Fibroblast of skin of left biceps (primary cell): ENCODE data around the gene TNFRSF25.

Experiments
- DNase-seq, 2 experiments: peaks; one replicate each; pipeline ENCODE4 v3.0.0-alpha.2; 2013; ENCODE audit warnings: low read depth in 2 of 2

TNFRSF25 gene

DNA sequence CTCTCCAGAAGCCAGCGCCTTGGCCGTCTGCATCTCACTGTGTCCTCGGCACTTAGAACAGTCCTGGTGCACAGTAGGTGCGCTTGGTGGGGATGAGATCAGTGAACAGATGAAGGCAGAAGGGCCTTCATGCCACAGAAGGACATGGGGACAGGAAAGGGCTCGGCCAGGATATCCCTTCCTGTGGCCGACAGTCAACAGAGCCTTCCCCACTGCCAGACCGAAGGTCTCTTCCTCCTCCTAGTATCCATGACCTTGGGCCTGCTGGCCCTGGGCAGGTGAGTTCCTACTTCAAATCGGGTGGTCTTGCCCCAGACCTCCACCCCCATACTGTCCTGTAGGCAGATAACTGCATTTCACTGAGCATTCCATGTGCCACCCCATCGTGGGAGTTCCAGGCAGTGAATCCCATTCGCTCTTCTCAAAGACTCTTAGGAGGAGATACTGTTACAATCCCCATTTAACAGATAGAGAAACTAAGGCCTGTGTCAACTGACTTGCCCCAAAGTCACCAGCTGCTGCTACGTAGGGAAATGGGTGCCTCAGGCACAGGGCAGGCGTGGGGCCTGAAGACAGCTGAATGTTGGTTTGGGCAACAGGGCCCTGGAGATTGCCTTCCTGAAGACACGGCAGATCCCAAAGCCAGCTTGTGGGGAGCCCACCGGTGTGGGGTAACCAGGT is 22.0 kb upstream of the TNFRSF25 start:
- no peak for DNase-seq

DNA sequence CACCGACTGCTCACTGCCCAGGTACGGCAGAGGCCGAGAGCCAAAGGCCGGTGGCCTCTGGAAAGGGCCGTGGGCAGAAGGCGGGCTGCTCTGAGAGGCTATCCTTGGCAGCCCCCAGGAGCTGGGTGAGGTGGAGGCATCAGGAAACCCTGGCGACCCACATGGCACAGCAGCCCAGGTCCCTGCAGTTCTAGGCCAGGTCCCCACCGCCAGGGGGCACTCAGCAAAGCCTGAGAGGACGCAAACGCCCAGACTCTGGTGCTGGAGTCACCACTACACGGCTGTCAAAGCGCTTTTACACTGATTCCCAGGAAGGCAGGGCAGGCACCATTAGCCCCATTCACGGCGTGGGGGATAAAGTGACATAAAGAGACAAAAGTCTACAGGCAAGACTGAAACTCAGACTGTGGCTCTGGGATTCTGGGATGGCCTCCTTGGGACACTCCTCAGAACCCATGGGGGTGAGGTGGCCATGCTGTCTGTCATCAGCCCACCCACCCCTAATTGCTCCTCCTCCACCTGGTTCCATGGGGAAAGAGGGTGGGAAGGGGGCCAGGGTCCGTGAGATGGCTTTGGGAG is 20.5 kb upstream of the TNFRSF25 start:
- peak in 1 of 2 experiments; percentile 38 for DNase-seq

DNA sequence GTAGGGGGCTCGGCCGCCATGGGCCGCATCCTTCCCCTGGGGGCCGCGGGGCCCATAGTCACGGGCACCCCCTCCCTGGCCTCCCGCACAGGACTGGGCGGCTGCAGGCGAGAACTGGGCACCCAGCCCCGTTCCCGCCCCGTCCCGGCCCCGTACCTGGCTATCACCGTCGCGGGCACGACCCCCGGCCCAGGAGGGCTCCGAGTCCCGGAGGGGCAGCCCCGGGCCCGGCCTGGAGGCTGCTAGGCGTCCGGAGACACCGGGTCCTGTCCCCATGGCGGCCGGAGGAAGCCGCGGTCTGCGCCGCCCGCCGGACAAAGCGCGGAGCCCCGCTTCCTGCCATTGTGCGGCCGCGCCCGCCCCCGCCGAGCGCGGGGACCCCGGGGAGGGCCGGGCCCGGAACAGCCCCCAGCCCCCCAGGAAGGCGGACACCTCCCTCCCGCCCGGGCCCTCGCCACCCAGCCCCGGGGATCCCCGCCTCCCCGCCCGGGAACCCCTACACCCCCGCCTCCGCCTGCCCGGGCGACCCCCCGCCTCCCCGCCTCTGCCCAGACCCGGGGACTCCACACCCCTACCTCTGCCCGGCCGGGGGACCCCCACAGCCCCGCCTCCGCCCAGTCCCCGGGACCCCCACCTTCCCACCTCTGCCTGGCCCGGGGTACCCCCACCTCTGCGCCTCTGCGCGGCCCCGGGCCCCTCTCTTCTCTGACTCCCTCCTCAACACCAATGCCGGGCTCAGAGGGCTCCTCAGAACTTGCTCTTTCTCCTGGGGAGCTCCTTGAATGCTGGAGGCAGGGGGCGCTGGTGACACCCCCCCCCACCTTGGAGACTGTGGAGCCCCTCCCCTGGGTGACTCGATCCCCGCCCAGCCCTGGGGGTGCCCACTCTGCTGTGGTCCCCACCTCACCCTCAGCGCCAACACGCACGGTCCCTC is 19.5 kb upstream of the TNFRSF25 start:
- no peak for DNase-seq

DNA sequence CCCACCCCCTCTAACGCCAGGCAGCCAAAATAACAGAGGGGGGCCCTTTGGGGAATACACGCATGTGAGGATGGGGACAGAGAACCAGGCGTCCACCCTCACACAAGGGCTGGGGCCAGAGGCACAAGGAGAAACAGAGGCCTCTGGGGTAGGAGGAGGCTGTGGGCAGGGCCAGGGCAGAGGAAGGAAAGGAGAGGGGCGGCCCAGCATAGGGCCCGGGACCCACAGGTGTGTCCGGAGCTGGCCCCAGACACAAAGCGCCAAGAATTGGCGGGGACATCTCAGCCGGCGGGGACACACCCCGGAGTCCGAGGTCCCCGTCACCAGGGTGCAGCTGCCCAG is 18.8 kb upstream of the TNFRSF25 start:
- DNase-seq = no peak

DNA sequence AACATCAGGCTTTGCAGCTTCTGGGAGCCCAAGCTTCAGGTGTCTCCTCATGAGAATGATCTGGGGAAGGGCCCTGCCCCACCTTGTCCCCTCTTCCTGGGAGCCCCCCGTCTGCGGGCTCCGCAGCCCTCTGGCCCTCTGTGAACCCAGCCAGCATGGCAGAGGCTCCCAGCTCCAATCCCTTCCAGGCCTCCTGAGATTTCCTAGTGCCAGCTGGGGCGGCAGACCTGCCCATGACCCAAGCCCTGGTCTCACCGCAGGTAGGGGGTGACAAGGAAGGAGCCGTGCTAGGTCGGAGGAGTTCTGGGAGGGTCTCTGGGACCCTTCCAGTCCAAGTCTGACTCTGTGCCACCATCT is 17.8 kb upstream of the TNFRSF25 start:
- DNase-seq = no peak

DNA sequence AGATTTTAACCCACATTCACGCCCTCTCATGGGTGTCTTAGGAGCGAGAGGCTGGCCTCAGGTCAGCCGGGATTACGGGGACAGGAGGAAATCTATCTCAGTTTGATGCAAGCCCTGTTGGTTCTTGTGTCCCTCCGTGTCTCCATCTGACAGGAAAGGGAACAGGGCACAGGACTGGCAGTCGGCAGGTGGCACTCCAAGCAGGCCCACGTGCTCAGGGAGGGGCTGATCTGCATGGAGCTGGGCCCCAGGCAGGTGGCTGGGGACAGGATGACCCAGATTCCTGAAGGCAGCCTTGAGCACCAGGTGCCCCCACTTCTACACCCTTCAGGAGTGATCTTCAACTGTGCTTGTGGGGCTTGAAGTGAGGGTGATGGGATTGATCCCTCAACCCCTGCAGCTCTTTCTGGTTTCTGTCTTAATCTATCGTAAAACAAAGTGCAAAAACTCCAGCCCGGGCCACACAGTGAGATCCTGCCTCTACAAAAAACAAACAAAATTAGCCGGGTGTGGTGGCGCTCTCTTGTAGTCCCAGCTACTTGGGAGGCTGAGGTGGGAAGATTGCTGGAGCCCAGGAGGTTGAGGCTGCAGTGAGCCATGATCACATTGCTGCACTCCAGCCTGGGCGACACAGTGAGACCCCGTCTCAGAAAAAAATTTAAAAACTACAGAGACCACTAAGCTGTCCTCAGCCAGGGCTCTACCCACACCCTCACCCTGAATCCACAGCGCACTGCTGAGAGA is 17.2 kb upstream of the TNFRSF25 start:
- no peak for DNase-seq

DNA sequence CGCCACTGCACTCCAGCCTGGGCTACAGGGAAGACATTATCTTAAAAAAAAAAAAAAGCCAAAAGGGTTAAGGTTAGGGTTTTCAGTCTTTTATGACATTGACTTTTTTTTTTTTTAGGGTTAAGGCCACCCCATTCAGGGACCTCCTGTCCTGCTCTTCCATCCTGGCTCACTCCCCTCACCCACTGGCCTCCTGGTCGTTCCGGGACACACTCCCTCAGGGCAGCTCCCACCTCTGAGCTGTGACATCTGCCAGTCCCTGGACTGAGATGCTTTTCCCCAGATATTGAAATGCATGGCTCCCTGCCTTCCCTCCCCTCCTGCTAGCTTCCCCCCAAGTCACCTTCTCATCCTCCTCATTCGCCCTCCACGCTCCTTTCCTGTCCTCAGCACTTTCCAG is 15.8 kb upstream of the TNFRSF25 start:
- no peak for DNase-seq

DNA sequence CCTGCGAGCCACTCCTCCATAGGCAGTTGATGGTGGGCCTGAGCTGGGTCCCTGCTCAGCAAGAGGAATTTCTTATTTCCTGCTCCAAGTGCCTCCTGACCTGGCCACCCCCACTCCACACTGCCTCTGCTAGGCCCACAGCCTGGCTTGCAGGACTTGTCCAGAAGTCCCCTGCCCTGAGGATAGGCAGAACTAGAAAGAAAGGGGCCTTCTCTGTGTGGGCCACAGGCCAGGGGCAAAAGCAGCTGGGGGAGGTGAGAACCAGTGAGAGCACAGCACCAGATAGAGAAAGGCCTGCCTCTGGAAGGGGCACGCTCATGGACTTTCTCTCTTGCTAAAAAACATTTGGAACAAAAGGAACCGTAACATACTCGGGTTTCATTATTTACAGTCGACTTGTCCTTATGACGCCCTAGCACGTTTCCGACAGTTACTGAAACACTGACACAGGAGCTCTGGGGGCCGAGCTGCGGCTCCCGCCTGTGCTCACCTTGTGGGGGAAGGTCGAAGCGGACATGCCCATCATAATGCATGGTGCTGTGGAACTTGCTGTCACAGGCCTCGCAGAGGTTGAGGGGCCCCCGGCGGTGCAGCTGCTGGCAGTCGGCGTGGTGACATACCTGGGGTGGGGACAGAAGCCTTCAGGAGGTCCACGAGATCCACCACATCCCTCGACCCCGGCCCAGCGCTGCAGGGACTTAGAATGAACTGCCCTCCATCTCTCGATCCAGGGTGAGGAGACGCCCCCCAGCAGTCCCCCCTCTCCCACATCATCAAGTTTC is 11.3 kb upstream of the TNFRSF25 start:
- DNase-seq = no peak

DNA sequence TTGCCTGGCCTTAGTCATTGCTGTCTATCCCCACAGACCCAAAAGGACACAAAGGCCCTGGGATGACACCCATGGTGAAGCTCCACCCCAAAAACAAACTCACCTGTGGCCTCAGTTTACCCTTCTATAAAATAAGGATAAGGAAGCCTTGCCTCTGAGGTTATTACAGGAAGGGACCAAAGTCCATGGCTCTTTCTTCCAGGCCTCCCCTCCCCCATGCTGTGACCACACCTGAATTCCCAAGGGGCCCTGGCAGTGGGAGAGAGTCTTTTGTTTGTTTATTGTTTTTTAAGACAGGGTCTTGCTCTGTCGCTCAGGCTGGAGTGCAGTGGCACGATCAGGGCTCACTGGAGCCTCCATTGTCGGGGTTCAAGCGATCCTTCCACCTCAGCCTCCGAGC is 10.5 kb upstream of the TNFRSF25 start:
- no peak for DNase-seq

DNA sequence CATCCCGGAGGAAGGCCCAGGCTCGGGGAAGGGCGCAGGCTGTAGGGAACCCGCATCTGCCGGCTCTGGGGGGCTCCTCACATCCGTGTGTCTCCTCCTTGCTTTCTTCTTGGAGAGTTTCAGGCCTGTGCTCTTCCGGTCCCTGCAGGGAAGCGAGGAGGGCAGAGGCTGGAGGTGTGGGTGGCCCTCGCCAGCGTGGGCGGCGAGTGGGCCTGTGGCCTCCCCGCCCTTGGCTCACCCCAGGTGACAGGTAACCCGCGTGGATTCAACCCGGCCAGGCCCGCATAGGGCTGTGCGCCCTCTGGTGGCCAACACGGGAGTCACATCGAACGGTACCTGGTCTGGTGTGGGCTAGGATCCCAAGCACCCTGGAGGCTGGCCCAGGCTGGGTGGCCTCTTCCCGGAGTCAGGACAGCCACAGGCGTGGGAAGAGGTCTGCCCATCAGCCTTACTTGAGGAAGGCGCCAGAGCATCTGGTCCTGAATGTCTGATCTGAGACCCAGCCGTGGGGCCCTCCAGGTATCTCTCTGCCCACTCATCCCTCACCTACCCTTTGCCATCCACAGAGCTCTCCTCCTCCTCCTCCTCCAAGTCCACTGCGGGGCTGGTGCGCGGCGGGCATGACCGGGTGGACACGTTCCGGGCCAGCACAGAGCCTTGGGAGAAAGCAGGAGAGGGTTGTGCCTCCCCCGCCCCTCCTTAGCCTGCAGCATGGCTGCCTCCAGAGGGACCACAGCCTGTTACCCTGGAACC is 9.6 kb upstream of the TNFRSF25 start:
- DNase-seq = no peak

DNA sequence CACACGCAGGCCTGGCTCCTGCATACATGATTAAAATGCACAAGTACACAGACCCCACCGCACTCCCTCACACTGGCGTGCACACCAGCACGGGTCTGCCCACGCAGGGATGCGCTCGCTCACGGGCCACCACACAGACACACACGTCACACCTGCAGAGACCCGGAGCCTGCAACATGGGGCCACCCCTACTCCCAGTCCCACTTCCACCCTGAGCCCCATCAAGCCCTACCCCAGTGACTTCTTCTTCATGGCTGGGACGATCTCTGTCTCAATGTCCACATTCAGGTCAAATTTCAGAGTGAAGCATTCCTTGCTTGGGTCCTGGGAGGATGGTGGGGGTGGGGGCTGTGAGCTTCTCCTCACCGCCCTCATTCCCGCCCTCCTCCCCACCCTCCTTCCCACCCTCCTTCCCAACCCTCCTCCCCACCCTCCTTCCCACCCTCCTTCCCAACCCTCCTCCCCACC is 8.9 kb upstream of the TNFRSF25 start:
- no peak for DNase-seq

DNA sequence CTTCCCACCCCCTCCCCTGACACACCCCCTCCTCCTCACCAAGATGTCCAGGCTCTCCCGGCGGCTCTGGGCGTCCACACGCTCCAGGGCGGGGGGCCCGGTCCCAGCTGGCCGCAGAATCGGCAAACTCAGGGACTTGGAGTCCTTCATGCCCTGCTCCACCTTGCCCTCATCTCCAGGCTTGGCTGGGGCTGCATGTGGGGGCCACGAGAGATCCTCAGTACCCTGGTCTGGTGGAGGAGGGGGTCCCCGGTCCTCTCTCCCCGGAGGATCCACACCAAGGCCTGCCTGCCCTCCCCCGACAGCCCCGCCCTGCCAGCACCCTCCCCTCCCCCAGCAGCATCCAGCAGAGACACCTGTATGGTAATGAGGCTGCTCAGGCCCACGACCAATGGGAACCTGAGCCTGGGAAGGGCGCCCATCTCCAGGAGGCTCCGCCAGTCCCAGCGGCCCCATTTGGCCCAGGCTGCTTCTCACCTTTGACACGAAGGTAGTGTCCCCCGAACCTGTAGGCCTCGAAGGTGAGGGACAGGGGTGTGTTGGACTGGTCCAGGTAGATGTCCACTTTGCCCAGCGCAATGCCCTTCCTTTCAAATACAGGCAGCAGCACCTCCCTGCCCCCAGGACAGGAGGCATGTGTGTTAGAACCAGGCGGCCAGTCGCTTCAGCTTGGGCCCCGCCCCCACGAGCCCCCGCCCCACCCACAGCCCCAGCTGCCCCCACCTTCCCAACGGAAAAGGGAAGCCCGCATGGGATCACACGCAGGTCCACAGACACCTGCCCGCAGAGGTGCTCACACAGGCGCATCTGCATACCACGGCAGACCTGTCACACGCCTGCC is 8.2 kb upstream of the TNFRSF25 start:
- DNase-seq = no peak

DNA sequence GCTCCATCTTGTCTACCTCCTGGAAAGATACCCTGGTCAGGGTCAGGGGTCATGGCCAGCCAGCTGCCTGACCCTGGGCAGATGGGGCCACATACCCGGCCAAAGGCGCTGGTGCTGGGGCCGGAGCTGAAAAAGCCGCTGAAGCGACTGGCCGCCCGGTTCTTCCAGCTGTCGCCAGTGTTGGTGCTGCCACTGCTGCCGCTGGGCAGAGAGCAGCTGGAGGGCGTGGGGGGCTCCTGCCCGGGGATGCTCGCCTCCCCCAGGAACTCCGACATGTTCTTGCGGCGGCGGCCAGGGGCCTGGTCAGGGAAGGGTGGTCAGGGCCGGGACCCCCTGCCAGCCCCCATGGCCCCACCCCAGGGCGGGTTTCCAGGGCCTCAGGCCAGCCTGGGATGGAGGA is 7.2 kb upstream of the TNFRSF25 start:
- DNase-seq = no peak

DNA sequence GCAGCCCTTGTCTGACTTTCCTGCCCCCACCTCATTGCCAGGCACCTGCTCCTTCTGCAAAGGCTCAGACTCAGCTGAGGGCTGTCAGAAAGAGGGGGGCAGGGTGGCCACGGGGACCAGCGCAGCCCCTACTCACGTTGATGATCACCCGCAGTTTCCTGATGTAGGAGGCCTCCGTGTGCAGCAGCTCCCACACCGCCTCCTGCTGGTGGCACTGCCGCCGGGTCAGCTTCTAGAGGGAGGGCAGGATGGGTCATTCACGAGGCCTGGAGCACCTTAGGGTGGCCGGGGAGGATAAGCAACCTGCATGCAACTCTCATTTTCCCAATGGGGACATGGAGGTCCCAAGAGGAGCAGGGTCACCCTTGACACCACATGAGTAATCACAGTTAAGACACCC is 6.4 kb upstream of the TNFRSF25 start:
- DNase-seq = no peak

DNA sequence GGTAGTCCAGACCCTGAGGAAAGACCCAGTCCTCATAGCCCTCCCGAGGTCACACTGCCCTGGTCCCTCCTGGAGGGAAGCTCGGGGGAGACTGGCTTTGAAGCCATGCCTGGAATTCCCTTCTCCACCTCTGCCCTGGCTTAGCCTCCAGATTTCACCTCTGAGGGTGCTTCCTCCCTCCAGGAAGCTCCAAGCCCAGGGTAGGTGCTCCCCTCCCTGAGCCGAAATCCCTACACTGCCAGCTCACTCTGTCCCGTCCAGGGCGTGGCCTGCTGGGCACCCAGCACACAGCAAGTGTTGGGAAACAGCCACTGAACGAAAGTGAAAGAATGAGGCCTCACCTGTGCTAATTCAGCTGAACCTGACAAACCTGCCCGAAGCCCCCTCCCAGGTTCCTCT is 6.0 kb upstream of the TNFRSF25 start:
- DNase-seq = no peak

DNA sequence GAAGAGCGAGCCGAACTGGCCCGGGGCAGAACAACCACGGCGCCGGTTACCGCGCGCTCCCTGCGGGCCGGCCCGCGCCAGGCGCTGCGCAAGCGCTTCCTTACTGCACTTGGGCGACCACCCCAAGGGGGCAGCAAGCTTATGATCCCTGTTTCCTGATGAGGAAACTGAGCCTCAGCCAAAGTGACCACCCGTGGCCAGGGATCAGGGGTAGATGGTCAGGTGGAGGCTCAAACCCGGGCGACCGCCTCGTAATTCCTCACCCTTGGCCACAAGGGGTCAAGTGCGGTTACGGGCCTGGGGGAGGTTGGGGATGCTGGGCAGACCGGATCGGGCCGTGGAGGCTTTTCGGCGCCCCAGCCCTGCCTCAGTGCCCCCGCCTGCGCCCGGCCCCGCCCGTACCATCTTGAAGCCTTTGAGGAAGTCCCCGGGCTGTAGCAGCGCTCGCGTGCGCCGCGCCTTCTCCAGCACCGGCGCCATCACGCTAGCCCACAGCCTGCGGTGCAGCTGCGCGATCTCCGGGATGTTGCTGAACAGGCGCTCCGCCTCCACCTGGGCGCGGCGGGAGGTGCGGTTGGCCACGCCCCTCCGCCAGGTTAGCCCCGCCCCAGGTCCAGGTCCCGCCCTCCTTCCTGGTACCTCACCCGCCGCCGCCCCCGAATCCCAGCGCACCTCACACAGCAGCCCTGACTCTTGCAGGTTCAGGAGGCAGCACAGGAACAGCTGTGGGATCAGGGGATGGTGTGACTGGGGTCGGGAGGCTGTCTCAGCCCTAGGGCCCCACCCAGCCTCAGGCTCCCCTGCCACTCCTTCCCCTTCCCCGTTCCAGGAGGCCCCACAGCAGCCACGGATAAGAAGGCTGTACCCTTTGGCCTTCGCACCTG is 5.4 kb upstream of the TNFRSF25 start:
- DNase-seq = no peak

DNA sequence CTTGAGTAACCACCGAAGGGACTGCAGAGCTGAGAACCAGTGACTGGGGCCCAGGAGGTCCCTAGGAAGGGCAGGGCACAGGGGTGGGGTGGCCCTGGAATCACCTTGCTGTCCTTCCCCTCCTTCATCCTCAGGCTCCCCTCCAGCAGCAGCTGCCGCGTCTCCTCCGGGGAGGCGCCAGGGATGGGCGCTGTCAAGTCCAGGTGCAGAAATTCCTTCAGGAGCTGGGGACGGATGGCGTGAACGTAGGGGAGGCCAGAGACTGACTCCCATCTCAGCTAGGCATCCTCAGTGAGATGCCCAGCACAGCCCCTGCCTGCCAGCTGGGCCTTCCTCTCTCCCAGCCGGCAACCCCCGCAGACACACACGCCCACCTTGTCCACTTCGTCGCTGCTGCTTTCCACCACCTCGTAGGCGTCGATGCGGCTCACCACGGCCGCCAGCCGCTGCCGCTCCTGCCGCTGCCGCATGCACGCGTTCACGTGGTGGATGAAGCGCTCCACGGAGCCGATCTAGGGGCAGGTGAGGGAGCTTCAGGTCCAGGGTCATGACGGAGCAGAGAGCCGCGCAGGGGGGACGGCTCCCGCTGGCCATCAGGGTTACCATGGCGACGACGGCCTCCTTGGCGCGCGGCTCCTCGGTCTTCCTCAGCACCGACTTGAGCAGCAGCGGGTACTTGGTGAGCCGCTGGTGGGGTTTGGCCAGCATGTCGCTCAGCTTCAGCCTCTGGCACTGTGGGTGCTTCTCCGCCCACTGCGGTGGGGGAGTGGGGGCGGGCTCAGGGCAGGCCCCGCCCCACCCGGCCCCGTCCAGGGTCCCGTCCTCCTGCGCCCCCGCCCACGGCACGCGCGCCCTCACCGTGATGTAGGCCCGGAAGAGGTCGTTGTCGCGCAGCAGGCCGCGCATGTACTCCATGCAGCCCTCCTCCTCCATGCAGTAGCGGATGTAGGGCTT is 4.4 kb upstream of the TNFRSF25 start:
- DNase-seq = no peak
